Glomerular visceral epithelial cell (primary cell): ENCODE data around the gene SLC27A6.
"Not testable (repeated sequence)": the region's sequence is repeated elsewhere in the genome, so short reads cannot be mapped to it uniquely, and the experiment has no call there.

ENCODE experiments used
- DNase-seq: peaks from one replicate; pipeline ENCODE4 v3.0.0-alpha.2; 2016; ENCODE audit errors: extremely low spot score

The SLC27A6 gene

GRCh38 chr5:129001841-129002526, 36.7 kb downstream of the SLC27A6 start:
- no peak for DNase-seq

- DNase-seq, result no peak
These were observed 37.2 kb downstream of the SLC27A6 start for GRCh38 chr5:129002527-129002842.

GRCh38 chr5:129003232-129003631, 37.9 kb downstream of the SLC27A6 start:
- DNase-seq, result no peak

- no peak for DNase-seq
These were observed 48.9 kb downstream of the SLC27A6 start for GRCh38 chr5:129014185-129014584.

- DNase-seq, result no peak
These were observed 53.5 kb downstream of the SLC27A6 start for GRCh38 chr5:129018837-129019236.

GRCh38 chr5:129019401-129019908, 54.2 kb downstream of the SLC27A6 start:
- DNase-seq, result no peak

GRCh38 chr5:129020683-129021082, 55.4 kb downstream of the SLC27A6 start:
- no peak for DNase-seq

- DNase-seq, result no peak
These were observed 56.5 kb downstream of the SLC27A6 start for GRCh38 chr5:129021744-129022143.

GRCh38 chr5:129022599-129022998, 57.3 kb downstream of the SLC27A6 start:
- DNase-seq, result no peak

- DNase-seq, result no peak
These were observed 62.0 kb downstream of the SLC27A6 start for GRCh38 chr5:129027260-129027659.

GRCh38 chr5:129031886-129032683, 66.8 kb downstream of the SLC27A6 start:
- no peak for DNase-seq

- not testable (repeated sequence) for DNase-seq
These were observed 71.0 kb downstream of the SLC27A6 start for GRCh38 chr5:129036257-129036656.

- DNase-seq, result no peak
These were observed 76.1 kb downstream of the SLC27A6 start for GRCh38 chr5:129041196-129041881.

GRCh38 chr5:129042306-129042705, 77.0 kb downstream of the SLC27A6 start:
- no peak for DNase-seq

- no peak for DNase-seq
These were observed 78.6 kb downstream of the SLC27A6 start for GRCh38 chr5:129043894-129044293.

- DNase-seq, result no peak
These were observed 80.9 kb downstream of the SLC27A6 start for GRCh38 chr5:129046151-129046550.

- DNase-seq, result no peak
These were observed 83.2 kb downstream of the SLC27A6 start for GRCh38 chr5:129048509-129048908.

GRCh38 chr5:129049126-129049799, 84.0 kb downstream of the SLC27A6 start:
- no peak for DNase-seq

- no peak for DNase-seq
These were observed 86.0 kb downstream of the SLC27A6 start for GRCh38 chr5:129051283-129051682.

GRCh38 chr5:129053438-129053837, 88.2 kb downstream of the SLC27A6 start:
- no peak for DNase-seq

- DNase-seq, result no peak
These were observed 92.0 kb downstream of the SLC27A6 start for GRCh38 chr5:129057329-129057728.

- DNase-seq, result no peak
These were observed 96.6 kb downstream of the SLC27A6 start for GRCh38 chr5:129061849-129062248.
